ENCODE measurements around the gene TGIF2.

The TGIF2 gene

DNA sequence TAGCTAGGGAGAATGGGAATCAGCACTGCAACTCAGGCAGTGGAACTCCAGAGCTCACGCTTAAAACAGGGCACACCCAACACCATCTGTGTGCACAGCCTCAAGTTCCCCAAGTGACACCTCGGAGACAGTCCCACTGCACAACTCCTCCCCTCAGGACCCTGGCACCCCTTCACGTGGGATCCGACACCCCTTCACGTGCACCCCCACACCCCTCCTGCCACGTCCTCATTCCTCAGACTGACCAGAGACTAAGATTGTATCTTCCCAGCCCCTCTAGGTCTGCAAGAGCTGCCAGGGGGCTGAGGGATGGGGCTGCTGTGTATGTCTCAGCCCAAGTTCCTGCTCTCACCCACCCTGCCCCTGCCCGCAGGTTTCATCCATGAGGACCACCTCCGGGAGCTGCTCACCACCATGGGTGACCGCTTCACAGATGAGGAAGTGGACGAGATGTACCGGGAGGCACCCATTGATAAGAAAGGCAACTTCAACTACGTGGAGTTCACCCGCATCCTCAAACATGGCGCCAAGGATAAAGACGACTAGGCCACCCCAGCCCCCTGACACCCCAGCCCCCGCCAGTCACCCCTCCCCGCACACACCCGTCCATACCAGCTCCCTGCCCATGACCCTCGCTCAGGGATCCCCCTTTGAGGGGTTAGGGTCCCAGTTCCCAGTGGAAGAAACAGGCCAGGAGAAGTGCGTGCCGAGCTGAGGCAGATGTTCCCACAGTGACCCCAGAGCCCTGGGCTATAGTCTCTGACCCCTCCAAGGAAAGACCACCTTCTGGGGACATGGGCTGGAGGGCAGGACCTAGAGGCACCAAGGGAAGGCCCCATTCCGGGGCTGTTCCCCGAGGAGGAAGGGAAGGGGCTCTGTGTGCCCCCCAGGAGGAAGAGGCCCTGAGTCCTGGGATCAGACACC, 24.4 kb upstream of the TGIF2 start:
- FAIRE-seq (no peak), DNase-seq (ENCODE audit: insufficient read length, low spot score) (no peak)
- TF ChIP-seq, protein P1, sequence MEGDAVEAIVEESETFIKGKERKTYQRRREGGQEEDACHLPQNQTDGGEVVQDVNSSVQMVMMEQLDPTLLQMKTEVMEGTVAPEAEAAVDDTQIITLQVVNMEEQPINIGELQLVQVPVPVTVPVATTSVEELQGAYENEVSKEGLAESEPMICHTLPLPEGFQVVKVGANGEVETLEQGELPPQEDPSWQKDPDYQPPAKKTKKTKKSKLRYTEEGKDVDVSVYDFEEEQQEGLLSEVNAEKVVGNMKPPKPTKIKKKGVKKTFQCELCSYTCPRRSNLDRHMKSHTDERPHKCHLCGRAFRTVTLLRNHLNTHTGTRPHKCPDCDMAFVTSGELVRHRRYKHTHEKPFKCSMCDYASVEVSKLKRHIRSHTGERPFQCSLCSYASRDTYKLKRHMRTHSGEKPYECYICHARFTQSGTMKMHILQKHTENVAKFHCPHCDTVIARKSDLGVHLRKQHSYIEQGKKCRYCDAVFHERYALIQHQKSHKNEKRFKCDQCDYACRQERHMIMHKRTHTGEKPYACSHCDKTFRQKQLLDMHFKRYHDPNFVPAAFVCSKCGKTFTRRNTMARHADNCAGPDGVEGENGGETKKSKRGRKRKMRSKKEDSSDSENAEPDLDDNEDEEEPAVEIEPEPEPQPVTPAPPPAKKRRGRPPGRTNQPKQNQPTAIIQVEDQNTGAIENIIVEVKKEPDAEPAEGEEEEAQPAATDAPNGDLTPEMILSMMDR (IDR thresholded peaks at IDR 0.05; ENCODE audit: insufficient read depth, missing control alignments) = no peak

DNA sequence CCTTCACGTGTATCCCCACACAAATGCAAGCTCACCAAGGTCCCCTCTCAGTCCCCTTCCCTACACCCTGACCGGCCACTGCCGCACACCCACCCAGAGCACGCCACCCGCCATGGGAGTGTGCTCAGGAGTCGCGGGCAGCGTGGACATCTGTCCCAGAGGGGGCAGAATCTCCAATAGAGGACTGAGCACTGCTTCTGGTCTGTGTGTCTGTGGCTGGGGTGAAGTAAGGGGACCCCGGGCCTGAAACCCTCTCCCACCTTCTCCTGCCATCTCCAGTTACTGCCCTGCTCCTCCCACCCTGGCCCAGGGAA, 23.8 kb upstream of the TGIF2 start:
- no peak for DNase-seq (ENCODE audit: insufficient read length, low spot score)
- FAIRE-seq = no peak
- TF ChIP-seq, protein P1 (IDR thresholded peaks at IDR 0.05; ENCODE audit: insufficient read depth, missing control alignments) = no peak

DNA sequence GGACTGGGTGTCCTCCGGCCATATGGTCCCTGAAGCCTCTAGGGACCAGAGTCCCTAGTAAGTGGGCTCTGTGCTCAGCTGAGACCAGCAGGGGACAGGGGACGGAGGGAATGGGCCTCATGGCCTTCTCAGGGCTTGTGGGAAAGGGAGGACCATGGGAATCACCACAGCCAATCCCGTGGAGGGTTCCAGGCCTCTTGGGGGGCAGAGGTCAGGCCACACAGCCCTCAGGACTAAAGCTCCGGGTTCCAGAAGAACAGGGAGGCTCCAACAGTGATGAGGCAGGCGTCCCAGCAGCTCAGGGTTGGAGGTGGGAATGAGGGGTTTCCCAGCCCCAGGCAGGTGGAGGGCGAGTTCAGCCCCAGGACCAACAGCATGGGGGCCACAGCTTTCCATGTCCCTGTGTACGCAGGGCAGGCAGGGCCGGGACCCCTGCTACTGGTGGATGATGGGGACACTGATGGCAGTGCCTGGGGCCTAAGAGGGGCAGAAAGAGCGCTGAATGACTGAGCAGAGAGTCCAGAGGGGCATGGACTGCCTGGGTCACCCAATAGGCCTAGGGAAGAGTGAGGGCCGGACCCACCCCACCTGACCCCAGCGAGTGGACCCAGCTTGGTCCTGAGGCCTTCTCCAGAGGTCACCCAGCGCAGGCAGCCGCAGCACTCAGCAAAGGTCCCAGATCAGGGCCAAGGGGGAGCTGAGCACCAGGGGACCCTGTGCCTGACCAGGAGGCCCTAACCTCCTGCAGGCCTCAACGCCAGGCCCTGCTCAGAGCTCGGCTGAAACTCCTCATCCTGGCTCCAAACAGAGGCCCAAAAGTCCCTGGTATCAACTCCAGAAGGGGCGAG, 23.2 kb upstream of the TGIF2 start:
- FAIRE-seq (no peak), DNase-seq (ENCODE audit: insufficient read length, low spot score) (no peak)
- TF ChIP-seq, protein P1 (IDR thresholded peaks at IDR 0.05; ENCODE audit: insufficient read depth, missing control alignments) = no peak

DNA sequence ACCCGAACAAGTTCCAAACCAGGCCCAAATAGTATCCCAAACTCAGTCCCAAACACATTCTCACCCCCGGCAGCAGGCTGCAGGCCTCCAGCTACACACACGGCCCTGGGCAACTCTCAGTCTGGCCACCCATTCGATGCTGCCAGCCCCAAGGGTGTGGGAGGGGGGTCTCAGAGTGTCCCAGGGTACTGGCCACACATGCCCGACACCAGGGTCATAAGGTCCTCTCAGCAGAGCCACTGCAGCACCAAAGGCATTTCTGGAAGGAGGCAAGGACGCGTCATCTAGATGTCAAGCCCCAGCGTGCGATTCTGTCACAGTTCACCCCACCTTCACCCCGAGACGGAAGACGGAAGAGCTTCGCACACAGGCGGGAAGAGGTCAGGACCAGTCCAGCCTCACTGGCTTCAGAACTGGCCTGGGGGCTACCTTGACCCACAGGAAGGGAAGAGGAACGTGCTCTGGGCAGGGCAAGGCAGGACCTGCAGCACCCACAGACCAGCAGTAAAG, 22.6 kb upstream of the TGIF2 start:
- no peak for FAIRE-seq

DNA sequence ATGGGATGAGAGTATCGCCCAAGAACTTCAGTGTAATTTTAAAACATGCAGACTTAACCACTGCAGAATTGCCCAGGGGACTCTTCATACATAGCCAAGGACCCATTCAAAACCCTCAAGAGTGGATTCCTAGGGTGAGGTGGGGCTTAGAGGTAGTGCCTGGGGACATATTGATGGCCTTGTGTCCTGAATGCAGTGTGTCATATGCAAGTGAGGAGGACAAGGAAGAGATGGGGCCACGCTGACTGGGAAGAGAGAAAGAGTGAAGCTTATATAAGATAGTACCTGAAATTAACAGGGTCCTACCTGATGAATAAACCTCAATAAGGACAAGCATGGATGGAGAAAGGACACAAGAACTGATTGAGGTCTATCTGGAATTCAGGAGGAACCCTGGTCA, 18.1 kb upstream of the TGIF2 start:
- DNase-seq (ENCODE audit: insufficient read length, low spot score) = no peak
- no peak for FAIRE-seq
- TF ChIP-seq, protein P1 (IDR thresholded peaks at IDR 0.05; ENCODE audit: insufficient read depth, missing control alignments) = no peak

More for the DNA sequence above, 22.6 kb upstream of the TGIF2 start:
- DNase-seq (ENCODE audit: insufficient read length, low spot score) = no peak
- TF ChIP-seq, protein P1 (IDR thresholded peaks at IDR 0.05; ENCODE audit: insufficient read depth, missing control alignments) = no peak

DNA sequence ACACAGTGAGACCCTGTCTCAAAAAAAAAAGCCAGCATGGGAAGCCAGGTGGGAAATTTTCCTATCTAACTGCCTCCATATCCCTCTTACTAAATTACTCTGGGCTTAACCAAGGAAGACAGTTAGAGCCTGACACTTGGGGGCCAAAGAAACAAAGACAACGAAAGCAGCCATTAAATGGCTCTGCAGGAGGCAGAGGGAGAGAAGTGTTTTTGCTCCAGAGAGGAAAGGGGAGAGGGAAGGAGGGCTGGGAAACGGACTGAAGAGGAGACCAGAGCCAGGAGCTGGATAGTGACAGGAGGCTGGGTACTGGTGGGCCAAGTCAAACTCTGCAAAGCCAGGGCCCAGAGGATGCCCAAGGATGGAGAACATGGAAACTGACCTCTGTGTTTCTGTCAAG, 10.7 kb upstream of the TGIF2 start:
- TF ChIP-seq, protein P1 (IDR thresholded peaks at IDR 0.05; ENCODE audit: insufficient read depth, missing control alignments) = no peak
- no peak for FAIRE-seq
- no peak for DNase-seq (ENCODE audit: insufficient read length, low spot score)

Data from D721Med (cell line).